DLD1 (cell line): ENCODE data around the gene CHD6.

Source experiments
- in situ Hi-C: cut with HindIII; loops from 2 replicates; pipeline ENCODE4 v1.10.0; 2017; ENCODE audit warnings: low sequenced_read_pairs

The CHD6 gene

GRCh38 chr20:41427833-41428232, 190.3 kb downstream of the CHD6 start:
- in situ Hi-C loops: no loop called here

GRCh38 chr20:41426976-41427375, 191.2 kb downstream of the CHD6 start:
- in situ Hi-C loops: no loop called here

- in situ Hi-C loops: no loop called here
Observed at GRCh38 chr20:41426086-41426830, 191.9 kb downstream of the CHD6 start.

- in situ Hi-C loops: no loop called here
Observed at GRCh38 chr20:41425180-41425884, 192.8 kb downstream of the CHD6 start.

- in situ Hi-C loops: no loop called here
Observed at GRCh38 chr20:41424546-41424945, 193.6 kb downstream of the CHD6 start.

- in situ Hi-C loops: no loop called here
Observed at GRCh38 chr20:41424011-41424410, 194.2 kb downstream of the CHD6 start.

GRCh38 chr20:41422953-41423352, 195.2 kb downstream of the CHD6 start:
- in situ Hi-C loops: no loop called here

- in situ Hi-C loops: no loop called here
Observed at GRCh38 chr20:41418739-41419293, 199.4 kb downstream of the CHD6 start.

- in situ Hi-C loops: no loop called here
Observed at GRCh38 chr20:41418031-41418430, 200.1 kb downstream of the CHD6 start.

- in situ Hi-C loops: no loop called here
Observed at GRCh38 chr20:41415191-41415590, 203.0 kb downstream of the CHD6 start.

- in situ Hi-C loops: no loop called here
Observed at GRCh38 chr20:41413169-41413568, 205.0 kb downstream of the CHD6 start.

GRCh38 chr20:41412324-41413120, 205.7 kb downstream of the CHD6 start:
- in situ Hi-C loops: no loop called here

GRCh38 chr20:41411391-41411847, 206.8 kb downstream of the CHD6 start:
- in situ Hi-C loops: no loop called here

GRCh38 chr20:41408986-41409385, 209.2 kb downstream of the CHD6 start:
- in situ Hi-C loops: no loop called here

GRCh38 chr20:41408156-41408794, 209.9 kb downstream of the CHD6 start:
- in situ Hi-C loops: no loop called here

- in situ Hi-C loops: no loop called here
Observed at GRCh38 chr20:41407607-41408006, 210.6 kb downstream of the CHD6 start.

- in situ Hi-C loops: no loop called here
Observed at GRCh38 chr20:41406896-41407444, 211.2 kb downstream of the CHD6 start.

- in situ Hi-C loops: no loop called here
Observed at GRCh38 chr20:41406353-41406752, 211.8 kb downstream of the CHD6 start.

GRCh38 chr20:41405436-41405835, 212.7 kb downstream of the CHD6 start:
- in situ Hi-C loops: no loop called here

- in situ Hi-C loops: no loop called here
Observed at GRCh38 chr20:41403604-41404003, 214.6 kb downstream of the CHD6 start.
